Smooth muscle cell (in vitro differentiated cells): ENCODE results near the gene HPS1. TPM values are rescaled to one million over a fixed set of nuclear protein-coding genes. Genes with fewer than 3 reads are reported as not detected.

Experiments used
- DNase-seq: peaks from one replicate; lab custom pipeline; 2025; ENCODE audit not compliant: unreplicated experiment; lab: John Stamatoyannopoulos, UW
- H2AFZ ChIP-seq: fragments of 200-600 bp; sonication (generic); 2 replicates; pipeline ENCODE4 v1.6.0; 2016; ENCODE audit warnings: antibody characterized with exemption, low read depth, mild to moderate bottlenecking
- H3F3A ChIP-seq: fragments of 200-600 bp; sonication (generic); 2 replicates; pipeline ENCODE4 v1.6.0; 2017; ENCODE audit warnings: antibody characterized with exemption, low read depth
- H3K27ac ChIP-seq: fragments of 200-600 bp; sonication (generic); 2 replicates; pipeline ENCODE4 v1.5.1; 2016; ENCODE audit warnings: low read depth, mild to moderate bottlenecking
- H3K27me3 ChIP-seq: fragments of 200-600 bp; sonication (generic); 2 replicates; pipeline ENCODE4 v1.6.1; 2016; ENCODE audit warnings: low read depth, mild to moderate bottlenecking
- H3K36me3 ChIP-seq: fragments of 200-600 bp; sonication (generic); 2 replicates; pipeline ENCODE4 v1.5.1; 2016; ENCODE audit warnings: low read depth
- H3K4me1 ChIP-seq: fragments of 200-600 bp; sonication (generic); 2 replicates; pipeline ENCODE4 v1.5.1; 2016; ENCODE audit warnings: low read depth
- H3K4me2 ChIP-seq: fragments of 200-600 bp; sonication (generic); 2 replicates; pipeline ENCODE4 v1.6.0; 2016; ENCODE audit warnings: mild to moderate bottlenecking
- H3K4me3 ChIP-seq: fragments of 200-600 bp; sonication (generic); 2 replicates; pipeline ENCODE4 v1.5.1; 2016; ENCODE audit warnings: mild to moderate bottlenecking
- H3K79me2 ChIP-seq: fragments of 200-600 bp; sonication (generic); 2 replicates; pipeline ENCODE4 v1.6.0; 2016; ENCODE audit warnings: low read depth, mild to moderate bottlenecking
- H3K9ac ChIP-seq: fragments of 200-600 bp; sonication (generic); 2 replicates; pipeline ENCODE4 v1.6.0; 2016; ENCODE audit warnings: low read depth
- H3K9me3 ChIP-seq: fragments of 200-600 bp; sonication (generic); replicated peaks from 2 replicates; pipeline ENCODE4 v1.5.1; 2016; ENCODE audit warnings: low read depth
- H4K20me1 ChIP-seq: fragments of 200-600 bp; sonication (generic); 2 replicates; pipeline ENCODE4 v1.6.0; 2016; ENCODE audit warnings: low read depth
- WGBS: methylation state at CpG from one replicate; pipeline ENCODE4 v1.1.7; 2016; ENCODE audit warnings: low lambda C conversion rate; 5-methylcytosine and 5-hydroxymethylcytosine counted together
- polyA plus RNA-seq: library from polyadenylated mRNA; unstranded; fragments of >200 nt; fragmentation: Nextera tagmentation; extraction: Ambion mirVana; gene quantifications from 2 replicates; pipeline ENCODE4 v1.2.1, GENCODE V29; 2016
- total RNA-seq: library from RNA; depleted of rRNA; stranded (reverse); fragments of >200 nt; gene quantifications from 2 replicates; pipeline ENCODE4 v1.2.3, GENCODE V29; 2014
- TF ChIP-seq, protein P1 (sequence below): fragments of 200-600 bp; sonication (generic); IDR thresholded peaks from 2 replicates; pipeline ENCODE4 v1.5.1; 2017; ENCODE audit warnings: borderline replicate concordance, mild to moderate bottlenecking, antibody characterized with exemption; ENCODE audit not compliant: insufficient read depth, poor library complexity, severe bottlenecking

HPS1 gene
- total and polyA plus RNA-seq, 2 experiments from 2014 or later, result 11.5 to 35.6 TPM

- DNase-seq, result no peak
- WGBS, result 18% methylated on average over 3 of the region's 3 CpGs
- Histone ChIP-seq H3K27me3 (peaks cover 2% of the 10 kb centered on the region), H3K36me3 (no peaks in the 10 kb centered on the region), H3K4me1 (peaks cover 13% of the 10 kb centered on the region), H3K9me3 (no peaks in the 10 kb centered on the region), H3K9ac (peak overlapping the region; percentile 45), H3K27ac (peak overlapping the region; percentile 71), H2AFZ (no peak overlapping the region), H3K79me2 (no peaks in the 10 kb centered on the region), H3K4me2 (peak overlapping the region; percentile 22), H4K20me1 (no peaks in the 10 kb centered on the region), H3K4me3 (no peak overlapping the region), H3F3A (peaks cover 5% of the 10 kb centered on the region)
- TF ChIP-seq, protein P1, sequence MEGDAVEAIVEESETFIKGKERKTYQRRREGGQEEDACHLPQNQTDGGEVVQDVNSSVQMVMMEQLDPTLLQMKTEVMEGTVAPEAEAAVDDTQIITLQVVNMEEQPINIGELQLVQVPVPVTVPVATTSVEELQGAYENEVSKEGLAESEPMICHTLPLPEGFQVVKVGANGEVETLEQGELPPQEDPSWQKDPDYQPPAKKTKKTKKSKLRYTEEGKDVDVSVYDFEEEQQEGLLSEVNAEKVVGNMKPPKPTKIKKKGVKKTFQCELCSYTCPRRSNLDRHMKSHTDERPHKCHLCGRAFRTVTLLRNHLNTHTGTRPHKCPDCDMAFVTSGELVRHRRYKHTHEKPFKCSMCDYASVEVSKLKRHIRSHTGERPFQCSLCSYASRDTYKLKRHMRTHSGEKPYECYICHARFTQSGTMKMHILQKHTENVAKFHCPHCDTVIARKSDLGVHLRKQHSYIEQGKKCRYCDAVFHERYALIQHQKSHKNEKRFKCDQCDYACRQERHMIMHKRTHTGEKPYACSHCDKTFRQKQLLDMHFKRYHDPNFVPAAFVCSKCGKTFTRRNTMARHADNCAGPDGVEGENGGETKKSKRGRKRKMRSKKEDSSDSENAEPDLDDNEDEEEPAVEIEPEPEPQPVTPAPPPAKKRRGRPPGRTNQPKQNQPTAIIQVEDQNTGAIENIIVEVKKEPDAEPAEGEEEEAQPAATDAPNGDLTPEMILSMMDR, result no peak
These were observed 14.2 kb upstream of the HPS1 start for GRCh38 chr10:98460837-98461499.

GRCh38 chr10:98458809-98459784, 12.4 kb upstream of the HPS1 start:
- no peak overlapping the region for H2AFZ ChIP-seq
- WGBS, result 89% methylated on average over 15 of the region's 15 CpGs
- TF ChIP-seq, protein P1, result no peak

GRCh38 chr10:98457721-98458120, 11.0 kb upstream of the HPS1 start:
- Histone ChIP-seq H3K9me3 (no peaks in the 10 kb centered on the region), H4K20me1 (no peaks in the 10 kb centered on the region), H3K79me2 (no peaks in the 10 kb centered on the region), H3K27ac (no peak overlapping the region), H3F3A (peaks cover 5% of the 10 kb centered on the region), H3K27me3 (peaks cover 3% of the 10 kb centered on the region), H3K4me3 (no peak overlapping the region), H3K4me1 (peaks cover 15% of the 10 kb centered on the region), H3K36me3 (no peaks in the 10 kb centered on the region), H2AFZ (no peak overlapping the region), H3K4me2 (no peak overlapping the region), H3K9ac (no peak overlapping the region)
- TF ChIP-seq, protein P1, result no peak
- no peak for DNase-seq
- 62% methylated on average over 8 of the region's 8 CpGs for WGBS

More at GRCh38 chr10:98458809-98459784, 12.4 kb upstream of the HPS1 start:
- H3F3A ChIP-seq, result peaks cover 5% of the 10 kb centered on the region
- no peak overlapping the region for H3K27ac ChIP-seq
- H3K9ac ChIP-seq, result no peak overlapping the region
- no peaks in the 10 kb centered on the region for H3K9me3 ChIP-seq
- H3K4me2 ChIP-seq, result no peak overlapping the region
- peaks cover 3% of the 10 kb centered on the region for H3K27me3 ChIP-seq
- no peaks in the 10 kb centered on the region for H4K20me1 ChIP-seq
- peaks cover 15% of the 10 kb centered on the region for H3K4me1 ChIP-seq
- H3K4me3 ChIP-seq, result no peak overlapping the region
- H3K79me2 ChIP-seq, result no peaks in the 10 kb centered on the region
- no peak for DNase-seq
- no peaks in the 10 kb centered on the region for H3K36me3 ChIP-seq
